H1 (cell line): Measurements from ENCODE around the gene NR0B2. TPM values are rescaled to one million over a fixed set of nuclear protein-coding genes. Genes with fewer than 3 reads are reported as not detected.

Experiments
- CTCF ChIA-PET: fragments of 300-600 bp; sonication (Branson Sonifier 250); formaldehyde crosslinking; loops from one replicate; lab custom pipeline; 2021; ENCODE audit not compliant: partially characterized antibody; lab: Charles Lee
- POLR2A ChIA-PET: fragments of 300-600 bp; sonication (Branson Sonifier 250); formaldehyde crosslinking; loops from one replicate; lab custom pipeline; 2021; ENCODE audit warnings: inconsistent platforms; ENCODE audit not compliant: partially characterized antibody; lab: Charles Lee
- DNase-seq, 2 experiments: peaks; one replicate each; pipeline versions ENCODE4 v3.0.0 to v3.0.0-alpha.2; 2010 to 2022; ENCODE audit warnings: low spot score in 2 of 2, low read depth in 1 of 2, mixed read lengths in 1 of 2
- FAIRE-seq: peaks from 2 replicates; lab custom pipeline; 2011; peaks lifted over from hg19 to GRCh38; lab: Jason Lieb, UNC
- H2AFZ ChIP-seq: 2 replicates; pipeline ENCODE4 v1.8.1; 2012; ENCODE audit warnings: low read length, inconsistent platforms
- H2AK5ac ChIP-seq: 2 replicates; pipeline ENCODE4 v1.6.1; 2013; ENCODE audit warnings: low read depth, low read length
- H2BK120ac ChIP-seq: replicated peaks from 2 replicates; pipeline ENCODE3; 2013; ENCODE audit warnings: low read depth, low read length, inconsistent platforms
- H2BK12ac ChIP-seq: 2 replicates; pipeline ENCODE4 v1.6.1; 2013; ENCODE audit warnings: low read depth, low read length
- H2BK15ac ChIP-seq: 2 replicates; pipeline ENCODE4 v1.6.1; 2013; ENCODE audit warnings: low read length
- H2BK20ac ChIP-seq: 2 replicates; pipeline ENCODE4 v1.6.1; 2013; ENCODE audit warnings: low read length
- H2BK5ac ChIP-seq: 2 replicates; pipeline ENCODE4 v1.6.1; 2013; ENCODE audit warnings: low read depth, low read length
- H3K14ac ChIP-seq: 2 replicates; pipeline ENCODE4 v1.6.1; 2013; ENCODE audit warnings: inconsistent platforms; ENCODE audit not compliant: insufficient read length
- H3K18ac ChIP-seq: 2 replicates; pipeline ENCODE4 v1.6.1; 2013; ENCODE audit warnings: low read length; ENCODE audit errors: extremely low read depth
- H3K23ac ChIP-seq: 2 replicates; pipeline ENCODE4 v1.6.1; 2013; ENCODE audit warnings: inconsistent platforms; ENCODE audit not compliant: insufficient read length
- H3K23me2 ChIP-seq: 2 replicates; pipeline ENCODE4 v1.6.1; 2013; ENCODE audit warnings: low read depth, low read length
- H3K27ac ChIP-seq: 2 replicates; pipeline ENCODE4 v1.6.1; 2011; ENCODE audit warnings: low read depth, low read length, inconsistent platforms
- H3K27me3 ChIP-seq, 4 experiments: replicated peaks in 1 of 4; 1 replicate in 1 of 4; 2 replicates in 3 of 4; pipeline versions ENCODE4 v1.6.1 to v1.8.1; 2011 to 2013; ENCODE audit warnings: low read length in 3 of 4, mild to moderate bottlenecking in 3 of 4, inconsistent platforms in 2 of 4, mixed read lengths in 2 of 4, moderate library complexity in 1 of 4; ENCODE audit not compliant: control insufficient read depth in 3 of 4, insufficient read depth in 3 of 4; ENCODE audit errors: extremely low read depth in 1 of 4
- H3K36me3 ChIP-seq, 4 experiments: 2 replicates each; pipeline versions ENCODE4 v1.6.1 to v1.8.1; 2011 to 2013; ENCODE audit warnings: mild to moderate bottlenecking in 4 of 4, low read length in 3 of 4, moderate library complexity in 2 of 4, control low read depth in 1 of 4, inconsistent platforms in 1 of 4; ENCODE audit not compliant: insufficient read depth in 4 of 4, control insufficient read depth in 2 of 4
- H3K4ac ChIP-seq: replicated peaks from 2 replicates; pipeline ENCODE3; 2013; ENCODE audit warnings: low read length, low read depth, mixed read lengths, inconsistent platforms; ENCODE audit not compliant: insufficient read length
- H3K4me1 ChIP-seq, 4 experiments: replicated peaks in 1 of 4; 1 replicate in 1 of 4; 2 replicates in 3 of 4; pipeline versions ENCODE4 v1.6.1 to v1.8.1; 2011 to 2013; ENCODE audit warnings: low read length in 3 of 4, inconsistent platforms in 2 of 4, mixed read lengths in 1 of 4; ENCODE audit not compliant: insufficient read depth in 4 of 4, control insufficient read depth in 3 of 4
- H3K4me2 ChIP-seq, 2 experiments: 2 replicates each; pipeline versions ENCODE4 v1.6.1 to v1.8.1; 2011 to 2013; ENCODE audit warnings: low read depth in 2 of 2, low read length in 2 of 2, control low read depth in 1 of 2, inconsistent platforms in 1 of 2, mild to moderate bottlenecking in 1 of 2; ENCODE audit not compliant: insufficient read depth in 1 of 2
- H3K4me3 ChIP-seq, 4 experiments: fragments of 200-600, 300-600 bp in 1 of 4; sonication (generic), shearing (Covaris generic), sonication (Bioruptor Twin) in 1 of 4; 2 replicates each; pipeline versions ENCODE4 v1.5.1 to v1.8.1; 2011 to 2016; ENCODE audit warnings: low read length in 4 of 4, low read depth in 3 of 4, control low read depth in 2 of 4, inconsistent platforms in 2 of 4, mild to moderate bottlenecking in 2 of 4, mixed read lengths in 1 of 4, moderate library complexity in 1 of 4; ENCODE audit not compliant: insufficient read depth in 2 of 4; ENCODE audit errors: extremely low read depth in 1 of 4
- H3K56ac ChIP-seq: replicated peaks from 2 replicates; pipeline ENCODE3; 2013; ENCODE audit warnings: low read depth, mild to moderate bottlenecking, mixed read lengths, low read length, inconsistent platforms; ENCODE audit not compliant: insufficient read length
- H3K79me1 ChIP-seq: 2 replicates; pipeline ENCODE4 v1.6.1; 2013; ENCODE audit warnings: low read depth, low read length, control low read depth
- H3K79me2 ChIP-seq, 2 experiments: 2 replicates each; pipeline versions ENCODE4 v1.6.1 to v1.8.1; 2012 to 2013; ENCODE audit warnings: low read length in 2 of 2, mild to moderate bottlenecking in 2 of 2, inconsistent platforms in 1 of 2; ENCODE audit not compliant: insufficient read depth in 2 of 2, control insufficient read depth in 1 of 2
- H3K9ac ChIP-seq, 4 experiments: replicated peaks in 1 of 4; 1 replicate in 1 of 4; 2 replicates in 3 of 4; pipeline versions ENCODE4 v1.6.1 to v1.8.1; 2011 to 2013; ENCODE audit warnings: low read depth in 3 of 4, low read length in 3 of 4, control low read depth in 2 of 4, mild to moderate bottlenecking in 2 of 4, moderate library complexity in 2 of 4, inconsistent platforms in 1 of 4; ENCODE audit errors: extremely low read depth in 1 of 4
- H3K9me3 ChIP-seq, 2 experiments: 2 replicates each; pipeline versions ENCODE4 v1.6.1 to v1.8.1; 2012 to 2013; ENCODE audit warnings: mild to moderate bottlenecking in 2 of 2, moderate library complexity in 2 of 2, control low read depth in 1 of 2, inconsistent platforms in 1 of 2, low read depth in 1 of 2, low read length in 1 of 2, mixed read lengths in 1 of 2; ENCODE audit not compliant: insufficient read depth in 2 of 2
- H4K20me1 ChIP-seq, 2 experiments: replicated peaks in 1 of 2; 2 replicates each; pipeline versions ENCODE3 to v1.8.1; 2011 to 2013; ENCODE audit warnings: inconsistent platforms in 2 of 2, low read length in 2 of 2, mild to moderate bottlenecking in 1 of 2; ENCODE audit not compliant: insufficient read depth in 2 of 2, control insufficient read depth in 1 of 2
- H4K5ac ChIP-seq: 2 replicates; pipeline ENCODE4 v1.6.1; 2013; ENCODE audit warnings: low read length, low read depth, mixed read lengths, inconsistent platforms; ENCODE audit not compliant: insufficient read length
- H4K8ac ChIP-seq: 2 replicates; pipeline ENCODE4 v1.8.0; 2013; ENCODE audit warnings: mild to moderate bottlenecking, moderate library complexity, low read length, inconsistent platforms; ENCODE audit not compliant: insufficient read depth; ENCODE audit errors: extremely low read depth
- H4K91ac ChIP-seq: replicated peaks from 2 replicates; pipeline ENCODE3; 2013; ENCODE audit warnings: low read length, mixed read lengths, inconsistent platforms; ENCODE audit not compliant: insufficient read length
- BCL11A ChIP-seq, 2 experiments: IDR thresholded peaks; one replicate each; pipeline ENCODE4 v1.6.1; 2011; ENCODE audit warnings: low read depth in 2 of 2, low read length in 2 of 2, mild to moderate bottlenecking in 2 of 2
- CHD1 ChIP-seq: IDR thresholded peaks from 2 replicates; pipeline ENCODE4 v1.6.1; 2012; ENCODE audit warnings: low read depth, low read length, improper control_type of control experiment
- KDM5A ChIP-seq: fragments of 200-600 bp; IDR thresholded peaks from 2 replicates; pipeline ENCODE4 v1.7.1; 2012; ENCODE audit warnings: mild to moderate bottlenecking, low read length, inconsistent platforms, mixed read lengths
- RNF2 ChIP-seq: fragments of 200-900, 300-1000 bp; sonication (generic); IDR thresholded peaks from 2 replicates; pipeline ENCODE4 v1.7.1; 2016; ENCODE audit warnings: borderline replicate concordance, low read depth, mild to moderate bottlenecking, antibody characterized with exemption, low read length; ENCODE audit not compliant: poor library complexity, severe bottlenecking; ENCODE audit errors: missing control alignments
- RXRA ChIP-seq: IDR thresholded peaks from 2 replicates; pipeline ENCODE4 v1.6.1; 2011; ENCODE audit warnings: low read depth, mild to moderate bottlenecking, low read length, moderate library complexity; ENCODE audit not compliant: insufficient read depth
- SIX5 ChIP-seq: IDR thresholded peaks from 2 replicates; pipeline ENCODE4 v1.6.1; 2011; ENCODE audit warnings: mild to moderate bottlenecking, low read depth, low read length
- USF2 ChIP-seq: IDR thresholded peaks from 2 replicates; pipeline ENCODE4 v1.6.1; 2011; ENCODE audit warnings: low read length, improper control_type of control experiment
- YY1 ChIP-seq: IDR thresholded peaks from 2 replicates; pipeline ENCODE4 v1.6.1; 2011; ENCODE audit warnings: low read depth, mild to moderate bottlenecking, low read length
- WGBS, 2 experiments: shearing (Covaris generic) in 1 of 2; methylation state at CpG; one replicate each; pipeline versions ENCODE4 v1.1.6 to v1.1.7; 2013 to 2015; ENCODE audit warnings: low lambda C conversion rate in 2 of 2, mixed read lengths in 2 of 2, inconsistent platforms in 1 of 2, low coverage in 1 of 2, missing lambda C conversion rate in 1 of 2; ENCODE audit not compliant: insufficient replicate concordance in 2 of 2, insufficient coverage in 1 of 2, insufficient read length in 1 of 2; ENCODE audit errors: extremely low coverage in 1 of 2, missing lambda C conversion rate in 1 of 2; 5-methylcytosine and 5-hydroxymethylcytosine counted together
- polyA plus RNA-seq, 7 experiments: library from polyadenylated mRNA; depleted of rRNA in 3 of 7; stranded (reverse) in 5 of 7; unstranded in 2 of 7; fragments of >200 nt in 5 of 7; fragments of 200-250 nt in 2 of 7; gene quantifications; 1 replicate in 5 of 7; 2 replicates in 1 of 7; 4 replicates in 1 of 7; pipeline versions ENCODE4 v1.2.1 to v1.2.3, GENCODE V29; 2011 to 2013; ENCODE audit warnings: missing spikeins in 2 of 7, mixed read lengths in 2 of 7
- total RNA-seq: library from RNA; stranded (reverse); fragmentation: NEBNext Ultra II Directional; extraction: Animal tissue kit (Norgen Biotek cat#: 25700); gene quantifications from 2 replicates; pipeline ENCODE4 v1.2.1, GENCODE V29; 2021

NR0B2 gene
- total and polyA plus RNA-seq, 2 of the 8 experiments (the other 6 are each of a cell fraction or from before 2014, with no cell fraction given), result not detected

GRCh38 chr1:26888231-26888630, 25.5 kb downstream of the NR0B2 start:
- no peak overlapping the region for H3K18ac ChIP-seq
- no peaks in the 10 kb centered on the region for H3K9me3 ChIP-seq
- FAIRE-seq (no peak), DNase-seq (no peak)
- peaks cover 18 to 49% (median 38%) of the 10 kb centered on the region in 4 experiments for H3K36me3 ChIP-seq
- no peak for TF ChIP-seq BCL11A (IDR thresholded peaks at IDR 0.05; ENCODE audit: low read depth in 2 of 2, low read length in 2 of 2)
- TF ChIP-seq CHD1, result no peak
- no peak for TF ChIP-seq YY1
- TF ChIP-seq KDM5A, result no peak
- TF ChIP-seq RNF2, result no peak
- no peak for TF ChIP-seq RXRA
- no peak for TF ChIP-seq SIX5
- no peak for TF ChIP-seq USF2
- H3K4me3 ChIP-seq, result no peak overlapping the region
- H3K23ac ChIP-seq, result no peak overlapping the region
- peaks cover 0 to 8% (median 3%) of the 10 kb centered on the region in 4 experiments; a peak in 3 of 7 replicates for H3K4me1 ChIP-seq
- no peak overlapping the region for H2AFZ ChIP-seq
- no peak overlapping the region for H3K27ac ChIP-seq
- no peaks in the 10 kb centered on the region for H3K27me3 ChIP-seq
- 100% methylated on average over 1 of the region's 1 CpG; no CpG with 5 or more reads in 1 of the 2 experiments for WGBS, 2 experiments
- no peaks in the 10 kb centered on the region; the same call in 1 of the 2 replicates for H3K79me1 ChIP-seq
- H2BK15ac ChIP-seq, result no peak overlapping the region
- POLR2A ChIA-PET, result interaction anchor here (1.1 to 6.5 kb wide), 5 partner anchors 11 to 33 kb away, joined by 3 to 66 read pairs (median 5); partner anchors contain the start of genes GPATCH3 and NUDC
- H4K8ac ChIP-seq, result no peak overlapping the region
- H2BK12ac ChIP-seq, result no peak overlapping the region
- peaks cover 12% of the 10 kb centered on the region; the same call in 1 of the 2 replicates for H3K23me2 ChIP-seq
- H2BK20ac ChIP-seq, result no peak overlapping the region
- H2AK5ac ChIP-seq, result no peak overlapping the region
- no peak overlapping the region for H3K14ac ChIP-seq
- no peak overlapping the region; a peak in 1 of 4 replicates for H3K4me2 ChIP-seq
- no peak overlapping the region for H2BK120ac ChIP-seq
- H4K5ac ChIP-seq, result no peak overlapping the region
- H4K20me1 ChIP-seq, result peaks cover 0 to 2% of the 10 kb centered on the region in 2 experiments
- CTCF ChIA-PET, result interaction anchor here (0.9 to 31.7 kb wide), 8 partner anchors 9 to 78 kb away, joined by 3 to 547 read pairs (median 8); partner anchors contain the start of genes GPATCH3 and SFN
- no peak overlapping the region for H3K4ac ChIP-seq
- peaks cover 0 to 12% of the 10 kb centered on the region in 2 experiments; a peak in 2 of 4 replicates for H3K79me2 ChIP-seq
- H2BK5ac ChIP-seq, result no peak overlapping the region
- H4K91ac ChIP-seq, result no peak overlapping the region
- no peak overlapping the region for H3K56ac ChIP-seq
- no peak overlapping the region for H3K9ac ChIP-seq
